Suprapubic skin (tissue), 4 donors: ENCODE data around the gene COQ7. TPM values are rescaled to one million over a fixed set of nuclear protein-coding genes. Genes with fewer than 3 reads are reported as not detected.

Experiments used
- DNase-seq, 2 donors: peaks; one replicate each; pipeline ENCODE4 v3.0.0-alpha.2; 2019; ENCODE audit warnings: low spot score in 2 of 2
- H3K27ac ChIP-seq: fragments of 200-600 bp; sonication (generic); one replicate; pipeline ENCODE4 v1.5.1; 2019
- H3K27me3 ChIP-seq: fragments of 200-600 bp; sonication (generic); one replicate; pipeline ENCODE4 v1.5.1; 2019
- H3K36me3 ChIP-seq: fragments of 200-600 bp; sonication (generic); one replicate; pipeline ENCODE4 v1.5.1; 2019
- H3K4me1 ChIP-seq: fragments of 200-600 bp; sonication (generic); one replicate; pipeline ENCODE4 v1.5.1; 2019
- H3K4me3 ChIP-seq: fragments of 200-600 bp; sonication (generic); one replicate; pipeline ENCODE4 v1.5.1; 2019; ENCODE audit warnings: mild to moderate bottlenecking
- H3K9me3 ChIP-seq: fragments of 200-600 bp; sonication (generic); one replicate; pipeline ENCODE4 v1.5.1; 2019
- CTCF ChIP-seq, 2 donors: fragments of 200-600 bp in 1 of 2; fragments of 450-650 bp in 1 of 2; sonication (generic) in 1 of 2; IDR thresholded peaks; one replicate each; pipeline ENCODE4 v1.5.1; 2016 to 2019; ENCODE audit warnings: antibody characterized with exemption in 2 of 2, mild to moderate bottlenecking in 1 of 2, moderate library complexity in 1 of 2
- EP300 ChIP-seq: sonication (generic); formaldehyde crosslinking; IDR thresholded peaks from one replicate; pipeline ENCODE4 v1.6.1; 2017; ENCODE audit warnings: antibody characterized with exemption
- POLR2A ChIP-seq, 2 donors: fragments of 450-650 bp; IDR thresholded peaks; one replicate each; pipeline ENCODE4 v1.6.1; 2017; ENCODE audit warnings: antibody characterized with exemption in 2 of 2, mild to moderate bottlenecking in 2 of 2, moderate library complexity in 2 of 2
- POLR2AphosphoS5 ChIP-seq, 3 donors: sonication (generic); formaldehyde crosslinking; IDR thresholded peaks; one replicate each; pipeline ENCODE4 v1.6.1; 2017; ENCODE audit warnings: antibody characterized with exemption in 3 of 3
- WGBS: methylation state at CpG from one replicate; pipeline ENCODE4 v1.1.5; 2018; 5-methylcytosine and 5-hydroxymethylcytosine counted together
- total RNA-seq, 4 donors: library from RNA; depleted of rRNA; stranded (reverse); fragments of >200 nt; gene quantifications; one replicate each; pipeline ENCODE4 v1.1.0, GENCODE V29; 2016

Gene COQ7
- total RNA-seq, 4 donors from 2014 or later: 7.6 to 19.2 (median 12.0) TPM

- TF ChIP-seq EP300 (no peak), CTCF (IDR thresholded peaks at IDR 0.05) (no peak)
- DNase-seq: no peak
- Histone ChIP-seq H3K9me3 (no peaks in the 10 kb centered on the region), H3K27ac (no peak overlapping the region), H3K4me1 (no peaks in the 10 kb centered on the region), H3K36me3 (no peaks in the 10 kb centered on the region), H3K4me3 (no peak overlapping the region), H3K27me3 (no peaks in the 10 kb centered on the region)
- WGBS: 84% methylated on average over 2 of the region's 2 CpGs
Measured at GRCh38 chr16:19092653-19093410, 25.4 kb downstream of the COQ7 start.

GRCh38 chr16:19093631-19094541, 26.5 kb downstream of the COQ7 start:
- peak in 1 of 2 donors; percentile 56 for DNase-seq
- Histone ChIP-seq H3K27me3 (no peaks in the 10 kb centered on the region), H3K4me1 (no peaks in the 10 kb centered on the region), H3K27ac (no peak overlapping the region), H3K4me3 (no peak overlapping the region), H3K9me3 (no peaks in the 10 kb centered on the region), H3K36me3 (no peaks in the 10 kb centered on the region)
- 81% methylated on average over 15 of the region's 15 CpGs for WGBS
- TF ChIP-seq CTCF (IDR thresholded peaks at IDR 0.05): no peak
- TF ChIP-seq POLR2A (IDR thresholded peaks at IDR 0.05): no peak
- TF ChIP-seq EP300: no peak
- no peak for TF ChIP-seq POLR2AphosphoS5 (IDR thresholded peaks at IDR 0.05)

- Histone ChIP-seq H3K27ac (no peak overlapping the region), H3K27me3 (no peaks in the 10 kb centered on the region), H3K9me3 (no peaks in the 10 kb centered on the region), H3K4me1 (no peaks in the 10 kb centered on the region), H3K36me3 (no peaks in the 10 kb centered on the region), H3K4me3 (no peak overlapping the region)
- peak in 1 of 2 donors; percentile 55 for DNase-seq
- 79% methylated on average over 11 of the region's 11 CpGs for WGBS
- no peak for TF ChIP-seq EP300
Measured at GRCh38 chr16:19094542-19095365, 27.3 kb downstream of the COQ7 start.

- peak in 1 of 2 donors; percentile 48 for DNase-seq
- Histone ChIP-seq H3K27me3 (no peaks in the 10 kb centered on the region), H3K36me3 (no peaks in the 10 kb centered on the region), H3K4me3 (no peak overlapping the region), H3K27ac (no peak overlapping the region), H3K4me1 (no peaks in the 10 kb centered on the region), H3K9me3 (no peaks in the 10 kb centered on the region)
- WGBS: 84% methylated on average over 5 of the region's 5 CpGs
- TF ChIP-seq POLR2AphosphoS5 (IDR thresholded peaks at IDR 0.05) (no peak), POLR2A (IDR thresholded peaks at IDR 0.05) (no peak), CTCF (IDR thresholded peaks at IDR 0.05) (no peak), EP300 (no peak)
Measured at GRCh38 chr16:19095654-19096053, 28.2 kb downstream of the COQ7 start.

GRCh38 chr16:19098173-19098572, 30.8 kb downstream of the COQ7 start:
- DNase-seq: no peak
- no peaks in the 10 kb centered on the region for H3K27me3 ChIP-seq
- H3K4me3 ChIP-seq: no peak overlapping the region
- no peak for TF ChIP-seq CTCF (IDR thresholded peaks at IDR 0.05)
- TF ChIP-seq EP300: no peak
- no peak for TF ChIP-seq POLR2A (IDR thresholded peaks at IDR 0.05)
- WGBS: 88% methylated on average over 1 of the region's 1 CpG
- no peak overlapping the region for H3K27ac ChIP-seq
- H3K36me3 ChIP-seq: no peaks in the 10 kb centered on the region
- H3K4me1 ChIP-seq: no peaks in the 10 kb centered on the region
- no peaks in the 10 kb centered on the region for H3K9me3 ChIP-seq
